GM08714 (cell line): ENCODE measurements around the gene LIX1L.

Experiments
- H3K4me3 ChIP-seq: fragments of 200-500 bp; sonication (Bioruptor generic); 2 replicates; pipeline ENCODE4 v1.5.1; 2014; ENCODE audit warnings: mild to moderate bottlenecking, low read length, inconsistent platforms
- ZNF274 ChIP-seq: IDR thresholded peaks from 2 replicates; pipeline ENCODE4 v1.6.1; 2012; ENCODE audit warnings: mild to moderate bottlenecking, low read depth, low read length

The LIX1L gene

DNA sequence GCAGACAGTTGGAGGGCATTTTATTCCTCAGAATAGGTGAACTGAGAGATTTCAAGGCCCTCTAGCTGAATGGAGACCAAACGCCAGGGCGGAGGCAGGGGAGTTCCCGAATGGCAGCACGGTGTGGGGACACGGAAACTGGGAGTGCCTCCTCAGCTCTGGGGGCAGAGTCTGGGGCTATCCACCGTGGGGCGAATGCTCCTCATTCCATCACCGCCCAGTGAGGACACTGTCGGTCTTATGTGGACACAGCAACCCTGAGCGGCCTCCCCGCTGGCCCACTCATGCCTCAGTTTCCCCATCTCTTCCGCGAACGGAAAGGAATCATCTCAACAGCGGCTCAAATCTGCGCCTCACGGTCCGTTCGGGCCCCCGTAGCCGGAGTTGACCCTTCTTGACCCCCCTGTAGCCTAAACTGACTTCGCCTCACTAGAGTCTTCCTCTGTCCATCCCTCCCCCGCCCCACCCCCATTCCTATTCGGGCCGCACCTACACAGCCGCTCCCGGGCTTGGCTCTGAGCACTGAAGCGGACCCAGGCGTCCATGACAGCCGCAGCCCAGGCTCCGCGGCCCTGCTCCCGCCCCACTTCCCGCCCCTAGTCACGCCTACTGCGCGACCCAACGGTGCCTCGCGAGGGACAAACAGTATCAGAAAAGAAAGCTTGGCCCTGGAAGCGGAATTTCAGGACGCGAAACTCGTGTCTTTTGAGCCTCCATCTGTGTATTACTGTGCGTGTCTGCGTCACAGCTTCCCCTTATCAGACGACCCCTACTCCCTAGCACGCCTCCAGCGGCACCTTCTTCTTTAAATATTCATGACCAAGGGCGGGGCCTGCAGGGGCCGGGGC lies 39.4 kb downstream of the LIX1L start, which contains the start of gene PEX11B:
PEX11B (minus strand) TSS at position 574 of the 848 bp plus-strand sequence; CDS start at position 545, 29 bp downstream.
- peak within 1 kb of the TSS; percentile 85 for H3K4me3 ChIP-seq
- no peak for TF ChIP-seq ZNF274

- H3K4me3 ChIP-seq, result peak overlapping the region; percentile 85
- no peak for TF ChIP-seq ZNF274
These were observed 40.2 kb downstream of the LIX1L start for GRCh38 chr1:145917595-145917994.

DNA sequence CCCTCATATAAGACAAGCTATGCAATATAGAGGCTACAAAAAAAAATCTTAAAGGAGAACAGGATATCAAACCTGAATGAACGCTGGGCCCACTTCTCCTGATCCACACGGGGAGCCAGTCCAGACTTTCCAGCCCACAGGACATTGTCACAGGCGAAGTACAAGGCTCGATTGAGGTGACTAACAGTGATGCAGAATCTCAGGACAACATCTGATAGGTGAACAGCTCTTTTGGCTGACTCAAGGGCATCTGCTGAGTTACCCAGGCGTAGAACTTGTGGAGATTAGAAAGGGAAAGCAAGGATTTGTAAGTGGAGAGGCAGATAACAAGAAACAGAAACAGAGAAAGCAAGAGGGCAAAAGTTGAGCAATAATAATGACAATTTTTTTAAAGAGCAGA lies 41.1 kb downstream of the LIX1L start:
- TF ChIP-seq ZNF274, result no peak
- H3K4me3 ChIP-seq, result no peak overlapping the region

GRCh38 chr1:145912128-145912641 lies 45.6 kb downstream of the LIX1L start:
- H3K4me3 ChIP-seq, result no peak overlapping the region
- no peak for TF ChIP-seq ZNF274

DNA sequence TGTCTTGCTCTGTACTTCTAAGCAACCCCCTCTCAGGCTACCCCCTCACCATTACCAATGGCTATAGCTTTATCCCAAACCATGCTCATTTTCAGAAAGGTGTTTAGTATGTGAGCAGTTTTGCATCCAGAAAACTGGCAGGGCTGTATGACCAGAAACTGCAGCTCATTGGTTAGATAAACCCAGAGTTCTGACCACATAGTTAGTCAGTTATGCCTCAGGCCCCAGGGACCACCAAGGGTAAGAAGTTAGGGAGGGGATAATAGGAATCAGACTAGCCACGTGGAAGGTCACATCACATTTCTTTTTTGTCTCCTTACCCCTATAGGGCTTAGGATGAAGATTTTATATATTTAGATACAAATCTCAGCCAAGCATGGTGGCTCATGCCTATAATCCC lies 49.2 kb downstream of the LIX1L start:
- no peak overlapping the region for H3K4me3 ChIP-seq
- TF ChIP-seq ZNF274, result no peak

DNA sequence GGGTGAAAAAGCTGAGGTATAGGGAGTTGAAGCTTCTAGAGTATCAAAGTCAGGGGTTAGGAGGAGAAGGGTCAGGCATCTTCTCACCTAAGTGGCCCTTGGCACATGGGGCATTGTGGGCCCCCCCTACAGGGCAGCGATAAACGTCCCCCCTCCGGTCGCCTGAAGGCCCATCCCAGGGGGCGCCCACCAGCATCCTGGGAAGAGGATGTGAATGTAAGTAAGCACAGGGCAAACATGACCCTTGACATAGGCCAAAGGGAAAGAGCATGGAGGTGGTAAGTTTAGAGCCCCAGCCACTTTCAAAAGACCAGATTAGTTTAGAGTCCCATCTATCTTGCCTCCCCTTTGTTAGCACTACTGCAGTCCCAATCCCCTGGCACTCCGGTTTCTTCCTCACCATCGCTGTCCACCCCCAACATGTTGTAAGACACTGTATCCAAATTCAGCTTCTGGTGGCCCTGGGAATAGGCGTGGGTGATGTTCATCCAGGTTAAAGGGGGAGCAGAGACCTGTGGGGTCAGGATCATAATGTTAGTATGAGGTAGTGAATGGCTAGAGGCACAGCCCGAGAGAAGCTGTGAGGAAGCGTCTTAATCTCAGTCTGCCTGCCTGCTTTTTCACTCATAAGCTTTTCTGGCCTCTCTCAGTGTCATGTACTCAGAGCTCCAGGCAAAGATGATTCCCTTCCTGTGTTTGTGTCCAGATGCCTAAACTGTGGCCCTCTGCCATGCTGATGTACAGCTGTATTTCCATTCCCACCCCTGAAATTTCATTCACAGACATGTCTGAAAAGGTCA lies 50.7 kb downstream of the LIX1L start:
- H3K4me3 ChIP-seq, result no peak overlapping the region
- TF ChIP-seq ZNF274, result no peak

- TF ChIP-seq ZNF274, result no peak
These were observed 56.4 kb downstream of the LIX1L start for GRCh38 chr1:145901312-145902021.

GRCh38 chr1:145898756-145899155 lies 59.1 kb downstream of the LIX1L start:
- no peak overlapping the region for H3K4me3 ChIP-seq
- TF ChIP-seq ZNF274, result no peak

More at GRCh38 chr1:145901312-145902021, 56.4 kb downstream of the LIX1L start:
- no peak overlapping the region for H3K4me3 ChIP-seq

DNA sequence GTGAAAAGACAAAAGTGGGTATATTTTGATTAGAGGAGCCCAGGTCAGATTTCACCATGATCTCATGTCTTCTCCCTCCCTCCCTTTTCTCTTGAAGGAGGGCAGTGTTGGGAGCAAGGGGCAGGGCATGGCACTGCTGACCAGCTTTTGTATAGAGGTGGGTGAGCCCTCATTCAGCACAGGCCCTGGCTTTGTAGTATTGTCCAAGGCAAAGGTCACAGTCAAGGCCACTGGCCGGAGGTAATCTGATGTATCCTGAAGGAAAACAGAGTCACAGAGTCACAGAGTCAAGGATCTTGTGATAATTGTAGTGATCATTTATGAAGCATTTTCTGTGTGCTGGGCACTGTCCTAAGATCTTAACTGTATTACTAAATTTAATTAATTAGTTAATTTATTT lies 59.8 kb downstream of the LIX1L start:
- TF ChIP-seq ZNF274, result no peak
- no peak overlapping the region for H3K4me3 ChIP-seq

DNA sequence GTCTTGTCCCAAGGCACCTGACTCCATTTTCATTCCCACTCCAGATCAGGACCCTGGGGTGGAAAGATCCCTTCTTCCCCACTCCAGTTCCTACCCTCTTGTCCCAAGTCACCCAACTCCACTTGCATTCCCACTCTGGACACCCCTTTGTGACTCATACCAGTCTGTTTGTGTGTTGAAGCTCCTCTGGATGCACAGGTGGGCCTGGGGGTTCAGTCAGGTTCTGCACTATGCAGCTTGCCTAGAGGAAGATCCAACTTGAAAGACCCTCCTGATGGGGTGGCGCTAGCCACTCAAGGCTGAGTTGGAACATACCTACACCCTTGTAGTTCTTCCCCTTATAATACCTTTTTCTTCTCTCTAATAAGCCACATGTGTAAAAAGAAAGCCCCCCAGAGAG lies 62.3 kb downstream of the LIX1L start:
- H3K4me3 ChIP-seq, result no peak overlapping the region
- TF ChIP-seq ZNF274, result no peak

- TF ChIP-seq ZNF274, result no peak
- no peak overlapping the region for H3K4me3 ChIP-seq
These were observed 64.3 kb downstream of the LIX1L start for GRCh38 chr1:145893306-145894055.

GRCh38 chr1:145892486-145893087 lies 65.2 kb downstream of the LIX1L start:
- no peak overlapping the region for H3K4me3 ChIP-seq
- no peak for TF ChIP-seq ZNF274
